ENCODE data around the gene C9orf78. TPM values are rescaled to one million over a fixed set of nuclear protein-coding genes. Genes with fewer than 3 reads are reported as not detected.

The C9orf78 gene
- total and polyA plus RNA-seq, 2 of the 8 experiments (the other 6 are each of a cell fraction or from before 2014, with no cell fraction given): 17.4 to 40.6 TPM

GRCh38 chr9:129810788-129811187, 24.3 kb downstream of the C9orf78 start:
- WGBS, 2 experiments (ENCODE audit: extremely low coverage in 1 of 2, insufficient coverage in 1 of 2, insufficient read length in 1 of 2, insufficient replicate concordance in 2 of 2, low coverage in 1 of 2, low lambda C conversion rate in 2 of 2, missing lambda C conversion rate in 1 of 2): 93% methylated on average over 6 of the region's 6 CpGs; no CpG with 5 or more reads in 1 of the 2 experiments

More at GRCh38 chr9:129810788-129811187, 24.3 kb downstream of the C9orf78 start:
- FAIRE-seq (no peak), DNase-seq (ENCODE audit: low read depth in 1 of 2, low spot score in 2 of 2) (no peak)
- Histone ChIP-seq H3K18ac (ENCODE audit: extremely low read depth, low read length) (no peak overlapping the region), H3K14ac (ENCODE audit: insufficient read length) (no peak overlapping the region), H3K4me2 (ENCODE audit: insufficient read depth in 1 of 2, low read depth in 2 of 2, low read length in 2 of 2) (no peak overlapping the region), H2BK120ac (replicated peaks; ENCODE audit: low read depth, low read length) (no peak overlapping the region), H3K9ac (replicated peaks in 1 of 4; ENCODE audit: extremely low read depth in 1 of 4, low read depth in 3 of 4, low read length in 3 of 4) (no peak overlapping the region), H3K36me3 (ENCODE audit: control insufficient read depth in 2 of 4, insufficient read depth in 4 of 4, low read length in 3 of 4) (peaks cover 2 to 38% (median 8%) of the 10 kb centered on the region in 4 experiments; a peak in 7 of 8 replicates), H3K4me3 (ENCODE audit: extremely low read depth in 1 of 4, insufficient read depth in 2 of 4, low read depth in 3 of 4, low read length in 4 of 4) (no peak overlapping the region), H2AK5ac (ENCODE audit: low read depth, low read length) (no peak overlapping the region), H3K9me3 (ENCODE audit: insufficient read depth in 2 of 2, low read depth in 1 of 2, low read length in 1 of 2) (no peaks in the 10 kb centered on the region), H4K20me1 (replicated peaks in 1 of 2; ENCODE audit: control insufficient read depth in 1 of 2, insufficient read depth in 2 of 2, low read length in 2 of 2) (peaks cover 3 to 19% of the 10 kb centered on the region in 2 experiments), H4K8ac (ENCODE audit: extremely low read depth, insufficient read depth, low read length) (no peak overlapping the region), H4K5ac (ENCODE audit: insufficient read length, low read depth, low read length) (no peak overlapping the region), H3K79me1 (ENCODE audit: low read depth, low read length) (peaks cover 2% of the 10 kb centered on the region; the same call in 1 of the 2 replicates), H3K23ac (ENCODE audit: insufficient read length) (no peak overlapping the region), H3K27me3 (replicated peaks in 1 of 4; ENCODE audit: control insufficient read depth in 3 of 4, extremely low read depth in 1 of 4, insufficient read depth in 3 of 4, low read length in 3 of 4) (no peaks in the 10 kb centered on the region), H3K4ac (replicated peaks; ENCODE audit: insufficient read length, low read depth, low read length) (no peak overlapping the region), H2BK12ac (ENCODE audit: low read depth, low read length) (no peak overlapping the region), H2BK20ac (ENCODE audit: low read length) (no peak overlapping the region), H3K27ac (ENCODE audit: low read depth, low read length) (no peak overlapping the region), H2AFZ (ENCODE audit: low read length) (no peak overlapping the region), H2BK15ac (ENCODE audit: low read length) (no peak overlapping the region), H3K23me2 (ENCODE audit: low read depth, low read length) (no peaks in the 10 kb centered on the region), H3K56ac (replicated peaks; ENCODE audit: insufficient read length, low read depth, low read length) (no peak overlapping the region), H3K79me2 (ENCODE audit: control insufficient read depth in 1 of 2, insufficient read depth in 2 of 2, low read length in 2 of 2) (no peaks in the 10 kb centered on the region), H2BK5ac (ENCODE audit: low read depth, low read length) (no peak overlapping the region), H3K4me1 (replicated peaks in 1 of 4; ENCODE audit: control insufficient read depth in 3 of 4, insufficient read depth in 4 of 4, low read length in 3 of 4) (no peaks in the 10 kb centered on the region; a peak in 1 of 7 replicates), H4K91ac (replicated peaks; ENCODE audit: insufficient read length, low read length) (no peak overlapping the region)
- CTCF ChIA-PET (ENCODE audit: partially characterized antibody): interaction anchor here (0.6 to 1.9 kb wide), 5 partner anchors 11 to 515 kb away, joined by 3 to 5 read pairs (median 3); no protein-coding TSS in a partner anchor
- TF ChIP-seq KDM5A (IDR thresholded peaks at IDR 0.05; ENCODE audit: low read length): no peak
- TF ChIP-seq GABPA (IDR thresholded peaks at IDR 0.05; ENCODE audit: borderline replicate concordance, insufficient read depth, low read length): no peak
- TF ChIP-seq BACH1 (IDR thresholded peaks at IDR 0.05; ENCODE audit: low read length): no peak
- no peak for TF ChIP-seq NRF1 (IDR thresholded peaks at IDR 0.05; ENCODE audit: low read depth, low read length)
- no peak for TF ChIP-seq CHD2 (IDR thresholded peaks at IDR 0.05; ENCODE audit: low read length)
- TF ChIP-seq RBBP5 (IDR thresholded peaks at IDR 0.05; ENCODE audit: borderline replicate concordance, low read depth, low read length): no peak
- TF ChIP-seq MAFK (IDR thresholded peaks at IDR 0.05; ENCODE audit: low read depth, low read length): no peak
- TF ChIP-seq HDAC2 (IDR thresholded peaks at IDR 0.05; ENCODE audit: borderline replicate concordance in 1 of 2, low read depth in 2 of 2, low read length in 2 of 2): no peak
- TF ChIP-seq RFX5 (IDR thresholded peaks at IDR 0.05; ENCODE audit: borderline replicate concordance, low read depth, low read length): no peak
- POLR2A ChIA-PET (ENCODE audit: partially characterized antibody): interaction anchor here (0.6 to 1.4 kb wide), 3 partner anchors 13 to 113 kb away, joined by 3 read pairs; partner anchors contain the start of gene TOR1A
